H9 (cell line): ENCODE measurements around the gene SLIT1. TPM values are rescaled to one million over a fixed set of nuclear protein-coding genes. Genes with fewer than 3 reads are reported as not detected.

Experiments
- DNase-seq: peaks from one replicate; pipeline ENCODE4 v3.0.0-alpha.2; 2017
- H2AFZ ChIP-seq: one replicate; pipeline ENCODE4 v1.6.1; 2013; ENCODE audit warnings: mild to moderate bottlenecking, low read length, control low read depth, moderate library complexity
- H2AK5ac ChIP-seq: 2 replicates; pipeline ENCODE4 v1.6.1; 2013; ENCODE audit warnings: low read length, control low read depth, mixed read lengths; ENCODE audit not compliant: insufficient read length
- H2BK120ac ChIP-seq: one replicate; pipeline ENCODE4 v1.6.1; 2013; ENCODE audit warnings: low read depth, mild to moderate bottlenecking, low read length, control low read depth, inconsistent platforms; ENCODE audit not compliant: poor library complexity, severe bottlenecking
- H2BK12ac ChIP-seq: 2 replicates; pipeline ENCODE4 v1.6.1; 2013; ENCODE audit warnings: low read length, control low read depth, mixed read lengths, low read depth; ENCODE audit not compliant: insufficient read length
- H2BK15ac ChIP-seq: 2 replicates; pipeline ENCODE4 v1.6.1; 2013; ENCODE audit warnings: low read depth, low read length, control low read depth
- H2BK20ac ChIP-seq: one replicate; pipeline ENCODE4 v1.6.1; 2013; ENCODE audit warnings: low read depth, mild to moderate bottlenecking, low read length, control low read depth, inconsistent platforms; ENCODE audit not compliant: poor library complexity, severe bottlenecking
- H2BK5ac ChIP-seq: 2 replicates; pipeline ENCODE4 v1.6.1; 2013; ENCODE audit warnings: low read length, control low read depth, mixed read lengths; ENCODE audit not compliant: insufficient read length
- H3K14ac ChIP-seq: 2 replicates; pipeline ENCODE4 v1.6.1; 2013; ENCODE audit warnings: low read length, control low read depth; ENCODE audit not compliant: insufficient read depth
- H3K18ac ChIP-seq: 2 replicates; pipeline ENCODE4 v1.6.1; 2013; ENCODE audit warnings: low read depth, mild to moderate bottlenecking, mixed read lengths, low read length, control low read depth; ENCODE audit not compliant: insufficient read length
- H3K23ac ChIP-seq: 2 replicates; pipeline ENCODE4 v1.6.1; 2013; ENCODE audit warnings: low read length, control low read depth, mixed read lengths, low read depth; ENCODE audit not compliant: insufficient read length
- H3K23me2 ChIP-seq: 2 replicates; pipeline ENCODE4 v1.6.1; 2013; ENCODE audit warnings: low read depth, mild to moderate bottlenecking, mixed read lengths, low read length, control low read depth; ENCODE audit not compliant: insufficient read length, poor library complexity, severe bottlenecking
- H3K27ac ChIP-seq: 2 replicates; pipeline ENCODE4 v1.5.1; 2013; ENCODE audit warnings: low read length, control low read depth, mixed read lengths, low read depth; ENCODE audit not compliant: insufficient read length
- H3K27me3 ChIP-seq: 2 replicates; pipeline ENCODE4 v1.6.1; 2013; ENCODE audit warnings: low read length, control low read depth, inconsistent platforms; ENCODE audit not compliant: insufficient read depth
- H3K4ac ChIP-seq: 2 replicates; pipeline ENCODE4 v1.6.1; 2013; ENCODE audit warnings: low read depth, mild to moderate bottlenecking, control low read depth, inconsistent platforms, low read length, moderate library complexity
- H3K4me1 ChIP-seq: 2 replicates; pipeline ENCODE4 v1.6.1; 2013; ENCODE audit warnings: low read length, control low read depth, inconsistent platforms; ENCODE audit not compliant: insufficient read depth
- H3K4me2 ChIP-seq: 2 replicates; pipeline ENCODE4 v1.6.1; 2013; ENCODE audit warnings: low read length, control low read depth, mixed read lengths; ENCODE audit not compliant: insufficient read length, insufficient read depth
- H3K56ac ChIP-seq: 2 replicates; pipeline ENCODE4 v1.6.1; 2013; ENCODE audit warnings: low read depth, mild to moderate bottlenecking, mixed read lengths, low read length, control low read depth; ENCODE audit not compliant: insufficient read length
- H3K79me1 ChIP-seq: 2 replicates; pipeline ENCODE4 v1.6.1; 2013; ENCODE audit warnings: low read depth, mild to moderate bottlenecking, moderate library complexity, low read length, control low read depth, inconsistent platforms; ENCODE audit not compliant: insufficient read depth, poor library complexity, severe bottlenecking
- H3K79me2 ChIP-seq: 2 replicates; pipeline ENCODE4 v1.6.1; 2013; ENCODE audit warnings: low read length, control low read depth, inconsistent platforms; ENCODE audit not compliant: insufficient read depth
- H3K9ac ChIP-seq: 2 replicates; pipeline ENCODE4 v1.6.1; 2013; ENCODE audit warnings: low read length, control low read depth, mixed read lengths; ENCODE audit not compliant: insufficient read length; ENCODE audit errors: extremely low read depth
- H3K9me3 ChIP-seq: one replicate; pipeline ENCODE4 v1.6.1; 2013; ENCODE audit warnings: low read depth, low read length, inconsistent platforms; ENCODE audit not compliant: control insufficient read depth
- H3T11ph ChIP-seq: one replicate; pipeline ENCODE4 v1.6.1; 2013; ENCODE audit warnings: mild to moderate bottlenecking, low read length, control low read depth, inconsistent platforms
- H4K20me1 ChIP-seq: one replicate; pipeline ENCODE4 v1.6.1; 2013; ENCODE audit not compliant: control insufficient read depth, insufficient read length, insufficient read depth
- H4K5ac ChIP-seq: 2 replicates; pipeline ENCODE4 v1.6.1; 2013; ENCODE audit warnings: low read depth, mild to moderate bottlenecking, mixed read lengths, low read length, control low read depth; ENCODE audit not compliant: insufficient read length
- H4K8ac ChIP-seq: replicated peaks from 2 replicates; pipeline ENCODE4 v1.6.1; 2013; ENCODE audit warnings: low read length, control low read depth, mixed read lengths, low read depth; ENCODE audit not compliant: insufficient read length
- H4K91ac ChIP-seq: 2 replicates; pipeline ENCODE4 v1.6.1; 2013; ENCODE audit warnings: low read depth, mild to moderate bottlenecking, moderate library complexity, mixed read lengths, low read length, control low read depth; ENCODE audit not compliant: insufficient read length
- H3K27ac Mint-ChIP-seq, 3 experiments: 2 replicates in 2 of 3; 3 replicates in 1 of 3; pipeline ENCODE4 v1.8.0; 2020 to 2021; ENCODE audit warnings: mixed read lengths in 3 of 3, mild to moderate bottlenecking in 1 of 3, moderate library complexity in 1 of 3
- H3K27me3 Mint-ChIP-seq: 2 replicates; pipeline ENCODE4 v1.8.0; 2021; ENCODE audit warnings: low read depth, mild to moderate bottlenecking, moderate library complexity, mixed read lengths
- H3K36me3 Mint-ChIP-seq, 3 experiments: 2 replicates in 2 of 3; 3 replicates in 1 of 3; pipeline ENCODE4 v1.8.0; 2020 to 2021; ENCODE audit warnings: low read depth in 3 of 3, mixed read lengths in 3 of 3; ENCODE audit not compliant: insufficient read depth in 1 of 3
- H3K4me1 Mint-ChIP-seq, 2 experiments: 2 replicates each; pipeline ENCODE4 v1.8.0; 2020; ENCODE audit warnings: mixed read lengths in 2 of 2
- H3K4me3 Mint-ChIP-seq, 2 experiments: 2 replicates in 1 of 2; 3 replicates in 1 of 2; pipeline ENCODE4 v1.8.0; 2020 to 2021; ENCODE audit warnings: mild to moderate bottlenecking in 2 of 2, mixed read lengths in 2 of 2, moderate library complexity in 1 of 2
- H3K9me3 Mint-ChIP-seq, 2 experiments: 2 replicates in 1 of 2; 3 replicates in 1 of 2; pipeline ENCODE4 v1.8.0; 2020; ENCODE audit warnings: mild to moderate bottlenecking in 2 of 2, mixed read lengths in 2 of 2, moderate library complexity in 1 of 2
- WGBS: extraction: QIAGEN DNeasy Blood & Tissue Kit; methylation state at CpG from one replicate; pipeline ENCODE4 v1.1.7; 2013; ENCODE audit warnings: missing lambda C conversion rate, low lambda C conversion rate, mixed read lengths; ENCODE audit not compliant: insufficient read length; ENCODE audit errors: extremely low coverage; 5-methylcytosine and 5-hydroxymethylcytosine counted together
- total RNA-seq: library from RNA; stranded (reverse); gene quantifications from 2 replicates; pipeline ENCODE4 v1.2.1, GENCODE V29; 2021
- TF ChIP-seq, protein P1 (sequence below): fragments of 200-600 bp; sonication (generic); conservative IDR thresholded peaks from 3 replicates; pipeline ENCODE4 v1.8.0; 2021; ENCODE audit warnings: antibody characterized with exemption, mild to moderate bottlenecking

SLIT1 gene
- total RNA-seq, 1 experiment from 2014 or later: 0.57 TPM

DNA sequence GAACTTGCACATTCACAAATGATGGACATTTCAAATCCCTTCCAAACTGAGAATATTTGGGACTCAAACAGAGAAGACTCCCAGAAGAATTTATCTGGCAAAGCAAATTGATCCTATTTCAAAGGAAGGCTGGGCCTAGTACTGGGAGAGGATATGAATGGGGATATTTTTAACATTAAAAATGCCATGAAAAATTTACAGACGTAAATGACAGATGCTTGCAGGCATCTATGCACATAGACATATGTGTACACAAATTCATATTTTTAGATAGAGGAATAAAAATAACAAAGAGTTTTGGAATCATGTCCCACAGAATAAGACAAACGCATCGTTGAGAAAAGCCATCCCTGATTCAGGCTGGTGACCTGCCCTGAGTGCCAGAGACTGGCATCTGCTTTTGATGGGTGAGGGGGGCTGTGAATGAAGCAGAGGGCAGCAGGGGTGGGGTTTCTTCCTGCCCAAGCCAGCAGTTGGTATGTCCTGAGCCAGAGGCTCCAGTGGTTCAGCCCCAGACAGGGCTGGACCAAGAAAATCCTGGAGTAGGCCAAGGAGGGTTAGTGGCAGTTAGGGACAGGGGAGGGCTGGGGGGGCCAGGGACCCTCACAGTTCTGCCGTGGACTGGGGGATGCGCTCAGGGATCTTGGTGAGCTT lies 138.5 kb downstream of the SLIT1 start:
- H3K4me1 Mint-ChIP-seq: peaks cover 12 to 20% of the 10 kb centered on the region in 2 experiments
- Histone ChIP-seq H4K8ac (no peak overlapping the region), H3K14ac (no peak overlapping the region), H2BK15ac (no peak overlapping the region), H3K4me2 (no peak overlapping the region), H3K56ac (no peak overlapping the region), H4K91ac (no peak overlapping the region), H4K5ac (no peak overlapping the region), H2AFZ (no peak overlapping the region), H2BK5ac (no peak overlapping the region), H3K23me2 (no peaks in the 10 kb centered on the region), H3T11ph (no peak overlapping the region), H3K4me1 (no peaks in the 10 kb centered on the region), H2AK5ac (no peak overlapping the region), H3K79me1 (no peaks in the 10 kb centered on the region), H3K79me2 (no peaks in the 10 kb centered on the region), H2BK12ac (no peak overlapping the region), H3K27ac (no peak overlapping the region), H3K4ac (no peak overlapping the region), H3K23ac (no peak overlapping the region), H2BK20ac (no peak overlapping the region), H4K20me1 (no peaks in the 10 kb centered on the region), H3K27me3 (no peaks in the 10 kb centered on the region), H3K18ac (no peak overlapping the region), H3K9ac (no peak overlapping the region), H2BK120ac (no peak overlapping the region), H3K9me3 (no peaks in the 10 kb centered on the region)
- WGBS: no CpG with 5 or more reads among the region's 5 CpGs
- H3K27me3 Mint-ChIP-seq: no peaks in the 10 kb centered on the region; the same call in 1 of the 2 replicates
- no peak for DNase-seq
- no peaks in the 10 kb centered on the region for H3K36me3 Mint-ChIP-seq
- peak overlapping the region in 1 of 3 experiments; percentile 86; a peak in 1 of 7 replicates for H3K27ac Mint-ChIP-seq
- no peaks in the 10 kb centered on the region for H3K9me3 Mint-ChIP-seq
- no peak overlapping the region for H3K4me3 Mint-ChIP-seq
- TF ChIP-seq, protein P1, sequence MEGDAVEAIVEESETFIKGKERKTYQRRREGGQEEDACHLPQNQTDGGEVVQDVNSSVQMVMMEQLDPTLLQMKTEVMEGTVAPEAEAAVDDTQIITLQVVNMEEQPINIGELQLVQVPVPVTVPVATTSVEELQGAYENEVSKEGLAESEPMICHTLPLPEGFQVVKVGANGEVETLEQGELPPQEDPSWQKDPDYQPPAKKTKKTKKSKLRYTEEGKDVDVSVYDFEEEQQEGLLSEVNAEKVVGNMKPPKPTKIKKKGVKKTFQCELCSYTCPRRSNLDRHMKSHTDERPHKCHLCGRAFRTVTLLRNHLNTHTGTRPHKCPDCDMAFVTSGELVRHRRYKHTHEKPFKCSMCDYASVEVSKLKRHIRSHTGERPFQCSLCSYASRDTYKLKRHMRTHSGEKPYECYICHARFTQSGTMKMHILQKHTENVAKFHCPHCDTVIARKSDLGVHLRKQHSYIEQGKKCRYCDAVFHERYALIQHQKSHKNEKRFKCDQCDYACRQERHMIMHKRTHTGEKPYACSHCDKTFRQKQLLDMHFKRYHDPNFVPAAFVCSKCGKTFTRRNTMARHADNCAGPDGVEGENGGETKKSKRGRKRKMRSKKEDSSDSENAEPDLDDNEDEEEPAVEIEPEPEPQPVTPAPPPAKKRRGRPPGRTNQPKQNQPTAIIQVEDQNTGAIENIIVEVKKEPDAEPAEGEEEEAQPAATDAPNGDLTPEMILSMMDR: no peak
